Activated T-cell treated with anti-CD3 and anti-CD28 coated beads, Interleukin-2, amount 50 U/mL, for 48 hours (primary cell): ENCODE results near the gene HDDC2.

ENCODE experiments used
- DNase-seq, 2 experiments: peaks; one replicate each; pipeline ENCODE4 v3.0.0-alpha.2; 2020

HDDC2 gene

DNA sequence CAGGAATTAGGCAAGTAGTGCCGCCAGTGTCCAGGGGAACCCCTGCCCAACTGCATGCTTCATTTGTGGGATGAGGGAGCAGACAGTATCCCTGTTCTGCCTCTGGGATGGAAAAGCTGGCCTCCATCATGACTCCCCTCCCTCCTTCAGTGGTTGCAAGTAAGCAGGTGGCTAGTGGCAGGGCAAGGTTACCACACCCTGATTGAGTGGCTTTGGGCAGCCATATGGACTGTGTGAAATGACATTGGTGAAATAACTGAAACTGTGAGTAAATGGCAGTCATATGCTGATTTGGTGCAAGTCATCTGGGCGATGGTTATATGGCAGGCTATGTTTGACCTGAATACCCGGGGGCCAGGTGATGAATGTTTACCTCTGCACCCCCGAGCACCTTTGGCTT, 33.0 kb downstream of the HDDC2 start:
- no peak for DNase-seq

DNA sequence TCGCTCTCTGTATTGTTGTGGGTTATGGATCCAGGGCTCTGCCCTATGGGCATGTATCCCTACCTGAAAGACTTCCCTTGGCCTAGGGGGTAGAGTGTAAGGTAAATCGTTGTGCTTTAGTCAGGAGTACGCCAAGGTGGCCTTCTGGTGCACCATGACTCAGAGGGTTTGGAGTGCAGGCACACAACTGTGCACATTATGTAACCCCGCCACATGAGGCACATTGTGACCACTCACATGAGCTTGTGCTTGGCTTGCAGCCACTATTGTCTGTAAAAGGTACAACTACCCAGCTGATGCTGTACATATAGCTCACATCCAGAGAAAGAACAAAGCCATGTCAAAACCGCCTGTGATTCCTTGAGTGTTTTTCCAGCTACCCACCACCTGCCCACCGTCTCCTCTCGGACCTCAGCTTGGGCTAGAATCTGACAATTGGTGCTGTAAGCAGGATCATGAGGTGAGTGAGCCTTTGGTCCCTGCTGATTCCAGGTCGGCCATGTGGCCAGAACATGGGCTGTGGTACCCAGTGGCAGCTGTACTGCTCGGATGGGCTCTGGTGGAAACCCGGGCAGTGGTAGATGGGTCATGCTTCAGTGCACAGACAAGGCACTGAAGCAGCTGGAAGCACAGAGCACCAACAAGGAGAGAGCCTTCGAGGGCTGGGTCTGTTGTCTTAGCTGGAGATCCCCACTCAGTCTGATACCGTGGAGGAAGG, 33.8 kb downstream of the HDDC2 start:
- no peak for DNase-seq

- no peak for DNase-seq
Measured at GRCh38 chr6:125264476-125264875, 37.3 kb downstream of the HDDC2 start.

DNA sequence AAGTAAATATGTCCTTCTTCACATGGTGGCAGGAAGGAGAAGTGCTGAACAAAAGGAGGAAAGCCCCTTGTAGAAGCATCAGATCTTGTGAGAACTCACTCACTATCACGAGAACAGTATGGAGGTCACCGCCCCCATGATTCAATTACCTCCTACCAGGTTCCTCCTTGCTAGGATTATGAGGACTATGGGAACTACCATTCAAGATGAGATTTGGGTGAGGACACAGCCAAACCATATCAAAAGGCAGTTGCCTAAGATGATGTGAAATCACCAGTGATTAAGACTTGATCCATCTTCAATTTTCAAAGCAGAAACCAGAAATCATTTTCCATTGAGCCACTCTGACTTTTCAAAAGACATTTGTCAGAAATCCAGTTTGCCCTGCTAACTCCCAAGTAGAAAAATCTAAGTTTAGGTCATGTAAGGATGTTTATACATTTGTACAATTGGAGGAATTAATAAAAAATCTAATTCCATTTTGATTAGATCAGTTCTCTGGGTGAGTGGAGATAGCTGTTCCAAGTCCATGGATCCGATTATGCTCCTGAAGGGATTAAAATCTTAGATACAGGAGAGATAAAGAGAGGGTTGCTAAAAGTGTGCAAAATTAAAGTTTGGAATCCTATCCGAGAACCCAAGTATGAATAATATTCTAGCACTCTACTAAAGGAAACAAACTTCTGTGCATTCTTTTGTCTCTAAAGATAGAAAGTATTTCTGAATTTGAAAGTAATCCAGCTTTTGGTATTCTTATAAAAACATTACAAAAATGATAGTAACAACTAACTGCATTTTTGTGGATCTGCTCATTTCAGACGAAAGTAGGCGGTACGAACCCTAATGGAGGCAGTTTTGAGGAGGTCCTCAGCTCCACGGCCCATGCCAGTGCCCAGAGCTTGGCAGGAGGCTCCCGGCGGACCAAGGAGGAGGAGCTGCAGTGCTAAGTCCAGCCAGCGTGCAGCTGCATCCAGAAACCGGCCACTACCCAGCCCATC, 39.5 kb downstream of the HDDC2 start:
- no peak for DNase-seq

DNA sequence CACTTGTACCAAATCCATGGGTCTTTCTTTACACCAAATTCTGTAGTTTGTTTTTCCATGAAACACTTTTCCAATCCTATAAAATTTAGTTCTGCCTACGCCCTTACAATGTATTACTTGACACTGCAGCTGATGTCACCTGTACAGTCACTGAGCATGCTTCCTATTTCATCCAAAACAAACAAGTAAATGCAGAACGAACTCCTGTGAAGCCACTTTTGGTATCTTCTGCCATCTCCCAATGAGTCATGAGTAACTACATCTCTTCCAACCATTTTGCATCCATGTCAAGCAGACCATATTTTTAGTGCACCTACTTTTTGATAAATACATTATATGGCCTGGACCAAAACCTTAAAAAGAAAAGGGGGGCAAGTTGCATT, 42.4 kb downstream of the HDDC2 start:
- DNase-seq = no peak

DNA sequence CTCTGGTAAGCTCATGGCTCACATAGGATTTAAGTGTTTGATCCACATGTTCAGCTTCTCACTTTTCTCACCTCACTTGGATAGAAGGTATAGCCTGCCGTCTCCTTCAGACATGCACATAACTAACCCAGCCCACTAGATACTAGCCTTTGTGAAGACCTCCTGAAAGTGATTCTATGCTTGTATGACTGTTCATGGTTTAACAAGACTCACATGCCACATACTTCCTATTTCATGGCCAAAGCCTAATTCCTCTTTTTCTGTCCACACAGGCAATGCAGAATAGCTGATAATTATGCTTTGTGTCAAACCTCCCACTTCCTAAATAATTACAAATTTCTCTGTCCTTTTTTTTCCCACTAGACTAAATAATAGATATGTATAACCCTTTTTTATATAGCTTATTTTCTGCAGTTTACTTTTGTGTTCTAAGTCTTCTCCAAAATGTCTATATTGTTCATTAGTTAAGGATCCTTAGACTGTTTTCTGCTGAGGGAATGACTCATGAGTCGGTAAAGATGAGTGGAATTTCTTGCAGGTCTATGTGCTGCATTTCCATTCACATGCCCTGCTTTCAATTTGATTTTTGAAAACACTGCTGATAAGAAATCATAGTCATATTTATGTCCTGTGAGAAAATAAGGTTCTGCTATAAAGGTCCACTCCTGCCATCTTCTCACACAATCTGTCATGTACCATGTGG, 43.0 kb downstream of the HDDC2 start:
- DNase-seq = no peak

DNA sequence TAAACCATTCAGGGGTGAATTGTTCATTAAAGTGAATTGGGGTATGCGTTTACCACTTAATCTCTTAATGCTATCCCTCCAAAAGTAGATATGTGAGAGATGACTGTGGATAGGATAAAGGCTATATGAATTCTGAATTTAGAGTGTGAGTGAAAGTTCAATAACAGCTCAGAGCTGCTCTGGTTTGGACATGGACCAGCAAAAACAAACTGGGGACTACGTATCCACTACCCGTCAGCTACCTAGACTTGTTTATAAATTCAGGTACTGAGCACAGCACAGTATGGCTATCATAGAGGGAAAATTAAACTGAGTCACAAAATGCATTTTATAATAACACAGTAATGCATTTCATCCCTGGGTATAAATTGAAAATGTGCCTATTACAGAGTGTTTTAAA, 44.4 kb downstream of the HDDC2 start:
- DNase-seq = no peak

DNA sequence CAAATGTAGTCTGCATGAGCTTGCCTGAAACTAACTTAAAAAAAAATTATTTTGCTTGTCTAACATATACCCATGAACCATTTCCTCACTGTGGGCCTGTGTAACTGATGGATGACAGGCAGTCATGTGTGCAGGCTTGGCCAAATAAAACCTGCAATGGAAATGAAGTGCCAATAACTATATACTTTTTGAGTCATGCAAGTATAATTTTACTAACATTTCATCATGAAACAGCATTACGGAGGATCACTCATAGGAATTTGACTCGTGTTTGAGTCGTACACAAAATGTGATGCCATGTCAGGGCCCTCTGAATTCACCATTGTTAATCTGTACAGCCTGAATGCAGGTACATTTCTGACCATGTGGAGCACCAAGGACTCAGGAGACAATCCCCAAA, 46.6 kb downstream of the HDDC2 start:
- no peak for DNase-seq

- no peak for DNase-seq
Measured at GRCh38 chr6:125254321-125254720, 47.4 kb downstream of the HDDC2 start.

DNA sequence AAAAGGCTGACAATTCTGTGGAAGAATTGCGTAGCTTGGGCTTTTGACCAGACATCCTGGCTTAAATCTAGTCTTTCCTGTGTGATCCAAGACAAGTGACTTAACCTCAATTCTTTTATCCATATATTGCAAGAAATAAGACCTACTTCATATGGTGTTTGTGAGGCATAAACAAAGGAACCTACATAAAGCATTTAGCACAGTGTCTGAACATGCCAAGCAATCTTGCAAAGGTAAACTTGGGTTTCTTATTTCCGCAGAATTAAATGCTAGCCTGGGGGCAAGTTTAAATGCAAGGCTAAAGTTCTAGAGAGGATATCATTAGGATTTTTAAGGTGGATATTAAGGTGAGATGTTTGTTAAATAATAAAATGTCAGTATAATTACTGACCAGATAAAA, 47.9 kb downstream of the HDDC2 start:
- no peak for DNase-seq

- DNase-seq = no peak
Measured at GRCh38 chr6:125252891-125253290, 48.9 kb downstream of the HDDC2 start.

GRCh38 chr6:125251516-125252220, 50.1 kb downstream of the HDDC2 start:
- no peak for DNase-seq

GRCh38 chr6:125250511-125250910, 51.3 kb downstream of the HDDC2 start:
- DNase-seq = no peak

DNA sequence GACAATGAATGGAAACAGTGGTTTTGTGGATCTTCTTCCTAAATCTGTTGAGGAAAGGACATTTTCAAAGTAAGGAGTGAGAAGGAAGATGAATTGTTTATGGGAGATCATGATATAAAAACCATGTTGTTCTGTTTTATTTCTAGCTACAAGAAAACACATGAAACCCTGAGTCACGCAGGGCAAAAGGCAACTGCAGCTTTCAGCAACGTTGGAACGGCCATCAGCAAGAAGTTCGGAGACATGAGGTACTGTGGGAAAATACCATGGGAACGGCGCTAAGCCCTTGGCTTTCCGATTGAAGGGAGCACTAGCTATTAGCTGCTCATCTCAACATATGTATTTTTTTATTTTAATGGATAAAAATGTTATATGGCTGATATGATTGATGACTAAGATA, 53.6 kb downstream of the HDDC2 start:
- DNase-seq = no peak

- no peak for DNase-seq
Measured at GRCh38 chr6:125246566-125246965, 55.2 kb downstream of the HDDC2 start.

GRCh38 chr6:125245523-125246264, 56.1 kb downstream of the HDDC2 start:
- no peak for DNase-seq

DNA sequence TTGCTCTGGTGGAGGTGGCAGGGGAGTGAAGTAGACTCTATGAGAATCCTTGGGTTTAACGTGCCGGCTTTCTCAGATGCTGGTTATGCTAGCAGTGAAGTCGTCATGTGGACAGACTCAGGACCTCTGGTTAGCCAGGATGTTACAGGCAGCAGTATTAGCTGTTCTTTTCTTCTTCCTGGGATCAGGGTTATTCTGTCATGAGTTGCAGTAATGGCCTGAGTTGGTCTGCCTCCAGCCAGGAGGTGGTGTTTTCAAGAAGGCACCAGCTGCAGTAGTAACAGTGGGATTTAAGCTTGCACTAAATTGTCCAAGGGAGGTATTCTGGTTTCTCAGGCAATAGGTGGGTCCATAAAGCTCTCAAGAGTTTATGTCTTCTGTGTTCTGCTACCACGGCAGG, 56.7 kb downstream of the HDDC2 start:
- no peak for DNase-seq

DNA sequence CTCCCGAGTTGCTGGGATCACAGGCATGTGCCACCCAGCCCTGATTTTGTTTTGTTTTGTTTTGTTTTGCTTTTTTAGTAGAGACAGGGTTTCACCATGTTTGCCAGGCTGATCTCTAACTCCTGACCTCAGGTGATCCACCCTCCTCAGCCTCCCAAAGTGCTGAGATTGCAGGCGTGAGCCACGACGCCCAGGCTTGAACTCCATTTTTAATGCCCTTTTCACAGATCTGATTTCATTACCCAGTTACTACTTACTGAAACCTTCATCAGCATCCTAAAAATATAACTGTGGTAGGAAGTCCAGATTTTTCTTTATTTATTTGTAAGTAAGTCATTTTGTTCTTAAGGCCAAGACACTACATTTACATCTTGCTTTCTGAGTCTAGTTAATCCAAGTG, 64.0 kb downstream of the HDDC2 start:
- DNase-seq = no peak

DNA sequence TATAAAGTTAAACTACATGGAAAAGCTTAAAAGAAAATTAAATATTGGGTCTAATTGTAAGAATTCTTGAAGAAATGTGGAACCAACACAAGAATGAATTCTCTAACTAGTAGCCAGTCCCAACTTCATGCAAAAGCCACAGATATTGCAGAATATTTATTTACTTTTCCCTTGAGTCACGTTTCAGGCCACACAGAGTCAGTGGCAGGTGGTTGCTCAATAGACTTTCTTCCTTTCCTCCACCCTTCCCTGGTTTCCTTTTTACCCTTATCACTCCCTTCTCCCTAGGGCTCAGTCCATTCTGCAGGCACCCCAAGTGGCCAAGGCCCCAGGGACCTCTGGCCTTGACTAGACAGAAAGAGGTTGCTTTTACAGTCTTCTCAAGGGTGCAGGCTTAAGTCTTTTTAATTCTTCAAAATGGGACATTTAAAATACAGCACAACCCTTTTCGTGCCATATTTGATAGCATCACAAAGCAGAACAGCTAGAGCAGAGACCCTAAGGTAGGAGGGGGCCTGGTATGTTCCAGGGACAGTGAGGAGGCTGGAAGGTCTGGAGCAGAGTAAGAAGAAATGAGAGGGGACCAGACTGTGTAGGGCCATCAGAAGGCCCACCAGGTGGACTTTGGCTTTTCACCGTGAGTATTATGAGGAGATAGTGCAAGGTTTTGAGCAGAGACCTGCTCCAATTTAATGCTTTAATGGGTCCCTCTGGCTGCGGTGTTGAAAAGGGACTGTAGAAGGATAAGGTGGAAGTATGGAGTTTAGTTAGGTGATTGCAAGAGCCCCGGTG, 65.0 kb downstream of the HDDC2 start:
- no peak for DNase-seq

- DNase-seq = no peak
Measured at GRCh38 chr6:125233202-125233601, 68.6 kb downstream of the HDDC2 start.

DNA sequence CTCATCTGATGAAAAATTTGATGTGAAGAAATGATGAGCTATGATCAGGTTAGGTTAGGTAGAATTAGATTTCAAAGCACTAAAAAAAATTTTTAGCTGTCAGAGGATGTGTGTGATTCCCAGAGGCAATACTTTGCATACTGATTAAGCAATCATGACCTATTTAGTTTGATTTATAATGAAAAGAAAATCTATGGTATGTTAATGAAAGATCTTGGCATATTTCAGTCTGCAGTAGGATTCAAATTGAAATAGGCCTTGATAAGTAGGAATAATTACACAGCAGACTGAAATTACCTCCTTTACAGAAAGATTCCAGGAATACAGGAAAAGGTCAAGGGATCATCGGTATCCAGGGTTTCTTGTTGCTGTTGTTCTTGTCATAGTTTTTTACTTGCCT, 69.3 kb downstream of the HDDC2 start:
- no peak for DNase-seq
